ENCODE data around the gene HS1BP3.

The HS1BP3 gene

DNA sequence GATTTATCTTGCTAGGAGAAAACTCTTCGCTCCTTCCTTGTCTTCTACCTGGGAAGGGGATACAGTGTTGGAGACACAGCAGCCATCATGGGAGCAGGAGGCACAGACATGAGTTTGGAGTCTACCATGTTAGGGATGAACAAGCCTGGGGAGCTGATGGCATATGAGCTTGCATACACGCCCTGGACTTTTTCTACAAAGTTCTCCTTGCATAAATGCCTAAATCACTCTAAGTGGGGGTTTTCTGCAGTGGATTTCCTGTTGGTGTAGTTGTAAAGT lies 3.6 kb upstream of the HS1BP3 start:
- DNase-seq (ENCODE audit: low read depth) = no peak
- TF ChIP-seq POLR2A (IDR thresholded peaks at IDR 0.05; ENCODE audit: extremely low read depth, insufficient read length) (no peak), MYC (IDR thresholded peaks at IDR 0.05; ENCODE audit: low read depth, low read length) (no peak)
- TF ChIP-seq, protein P1, sequence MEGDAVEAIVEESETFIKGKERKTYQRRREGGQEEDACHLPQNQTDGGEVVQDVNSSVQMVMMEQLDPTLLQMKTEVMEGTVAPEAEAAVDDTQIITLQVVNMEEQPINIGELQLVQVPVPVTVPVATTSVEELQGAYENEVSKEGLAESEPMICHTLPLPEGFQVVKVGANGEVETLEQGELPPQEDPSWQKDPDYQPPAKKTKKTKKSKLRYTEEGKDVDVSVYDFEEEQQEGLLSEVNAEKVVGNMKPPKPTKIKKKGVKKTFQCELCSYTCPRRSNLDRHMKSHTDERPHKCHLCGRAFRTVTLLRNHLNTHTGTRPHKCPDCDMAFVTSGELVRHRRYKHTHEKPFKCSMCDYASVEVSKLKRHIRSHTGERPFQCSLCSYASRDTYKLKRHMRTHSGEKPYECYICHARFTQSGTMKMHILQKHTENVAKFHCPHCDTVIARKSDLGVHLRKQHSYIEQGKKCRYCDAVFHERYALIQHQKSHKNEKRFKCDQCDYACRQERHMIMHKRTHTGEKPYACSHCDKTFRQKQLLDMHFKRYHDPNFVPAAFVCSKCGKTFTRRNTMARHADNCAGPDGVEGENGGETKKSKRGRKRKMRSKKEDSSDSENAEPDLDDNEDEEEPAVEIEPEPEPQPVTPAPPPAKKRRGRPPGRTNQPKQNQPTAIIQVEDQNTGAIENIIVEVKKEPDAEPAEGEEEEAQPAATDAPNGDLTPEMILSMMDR (IDR thresholded peaks at IDR 0.05; ENCODE audit: low read depth, low read length) = no peak
- TF ChIP-seq, protein P2, sequence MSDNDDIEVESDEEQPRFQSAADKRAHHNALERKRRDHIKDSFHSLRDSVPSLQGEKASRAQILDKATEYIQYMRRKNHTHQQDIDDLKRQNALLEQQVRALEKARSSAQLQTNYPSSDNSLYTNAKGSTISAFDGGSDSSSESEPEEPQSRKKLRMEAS (IDR thresholded peaks at IDR 0.05; ENCODE audit: low read depth, low read length) = no peak
- H3K4me3 ChIP-seq (ENCODE audit: low read depth, low read length) = no peak overlapping the region

GRCh38 chr2:20653695-20654534 lies 3.0 kb upstream of the HS1BP3 start:
- no peak overlapping the region for H3K4me3 ChIP-seq (ENCODE audit: low read depth, low read length)
- peak; percentile 31 for DNase-seq (ENCODE audit: low read depth)
- TF ChIP-seq, protein P1 (IDR thresholded peaks at IDR 0.05; ENCODE audit: low read depth, low read length) = peak; percentile 14
- TF ChIP-seq POLR2A (IDR thresholded peaks at IDR 0.05; ENCODE audit: extremely low read depth, insufficient read length) (no peak), MYC (IDR thresholded peaks at IDR 0.05; ENCODE audit: low read depth, low read length) (no peak)
- TF ChIP-seq, protein P2 (IDR thresholded peaks at IDR 0.05; ENCODE audit: low read depth, low read length) = 0 out of 2 replicates have a peak, but pooled peaks have one; percentile 36

GRCh38 chr2:20652673-20653575 lies 2.0 kb upstream of the HS1BP3 start:
- H3K4me3 ChIP-seq (ENCODE audit: low read depth, low read length) = no peak overlapping the region
- no peak for DNase-seq (ENCODE audit: low read depth)
- TF ChIP-seq, protein P2 (IDR thresholded peaks at IDR 0.05; ENCODE audit: low read depth, low read length) = no peak

GRCh38 chr2:20652141-20652540 lies 1.2 kb upstream of the HS1BP3 start:
- TF ChIP-seq, protein P1 (IDR thresholded peaks at IDR 0.05; ENCODE audit: low read depth, low read length) = no peak
- TF ChIP-seq, protein P2 (IDR thresholded peaks at IDR 0.05; ENCODE audit: low read depth, low read length) = no peak
- TF ChIP-seq MYC (IDR thresholded peaks at IDR 0.05; ENCODE audit: low read depth, low read length) (no peak), POLR2A (IDR thresholded peaks at IDR 0.05; ENCODE audit: extremely low read depth, insufficient read length) (no peak)
- H3K4me3 ChIP-seq (ENCODE audit: low read depth, low read length) = no peak overlapping the region
- DNase-seq (ENCODE audit: low read depth) = no peak

DNA sequence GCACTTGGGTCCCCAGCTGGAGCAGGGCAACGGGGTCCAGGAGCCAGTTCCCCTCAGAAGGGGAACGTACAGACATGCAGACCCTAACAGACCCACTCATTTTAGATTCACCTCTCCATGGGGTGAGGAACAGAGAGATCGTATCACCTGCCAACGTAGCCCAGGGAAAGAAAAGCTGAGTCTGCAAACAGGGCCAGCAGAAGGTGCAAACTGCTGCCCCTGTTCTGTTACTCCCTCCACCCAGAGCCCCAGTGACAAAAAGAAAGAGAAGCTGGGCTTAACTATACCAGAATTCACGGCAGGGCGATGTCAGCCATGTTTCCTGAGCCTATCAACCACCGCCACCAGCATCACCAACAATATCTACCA lies 817 bp upstream of the HS1BP3 start:
- H3K4me3 ChIP-seq (ENCODE audit: low read depth, low read length) = no peak overlapping the region
- no peak for DNase-seq (ENCODE audit: low read depth)
- TF ChIP-seq POLR2A (IDR thresholded peaks at IDR 0.05; ENCODE audit: extremely low read depth, insufficient read length) (no peak), MYC (IDR thresholded peaks at IDR 0.05; ENCODE audit: low read depth, low read length) (no peak)
- TF ChIP-seq, protein P2 (IDR thresholded peaks at IDR 0.05; ENCODE audit: low read depth, low read length) = no peak
- TF ChIP-seq, protein P1 (IDR thresholded peaks at IDR 0.05; ENCODE audit: low read depth, low read length) = no peak

All from NB4 (cell line).